H9 (cell line): Measurements from ENCODE around the gene RNF17. TPM values are rescaled to one million over a fixed set of nuclear protein-coding genes. Genes with fewer than 3 reads are reported as not detected.
A peak's percentile ranks its signal among the peaks of the same experiment; 100 is the strongest.

ENCODE experiments used
- DNase-seq: peaks from one replicate; pipeline ENCODE4 v3.0.0-alpha.2; 2017
- H2AFZ ChIP-seq: one replicate; pipeline ENCODE4 v1.6.1; 2013; ENCODE audit warnings: mild to moderate bottlenecking, low read length, control low read depth, moderate library complexity
- H2AK5ac ChIP-seq: 2 replicates; pipeline ENCODE4 v1.6.1; 2013; ENCODE audit warnings: low read length, control low read depth, mixed read lengths; ENCODE audit not compliant: insufficient read length
- H2BK120ac ChIP-seq: one replicate; pipeline ENCODE4 v1.6.1; 2013; ENCODE audit warnings: low read depth, mild to moderate bottlenecking, low read length, control low read depth, inconsistent platforms; ENCODE audit not compliant: poor library complexity, severe bottlenecking
- H2BK12ac ChIP-seq: 2 replicates; pipeline ENCODE4 v1.6.1; 2013; ENCODE audit warnings: low read length, control low read depth, mixed read lengths, low read depth; ENCODE audit not compliant: insufficient read length
- H2BK15ac ChIP-seq: 2 replicates; pipeline ENCODE4 v1.6.1; 2013; ENCODE audit warnings: low read depth, low read length, control low read depth
- H2BK20ac ChIP-seq: one replicate; pipeline ENCODE4 v1.6.1; 2013; ENCODE audit warnings: low read depth, mild to moderate bottlenecking, low read length, control low read depth, inconsistent platforms; ENCODE audit not compliant: poor library complexity, severe bottlenecking
- H2BK5ac ChIP-seq: 2 replicates; pipeline ENCODE4 v1.6.1; 2013; ENCODE audit warnings: low read length, control low read depth, mixed read lengths; ENCODE audit not compliant: insufficient read length
- H3K14ac ChIP-seq: 2 replicates; pipeline ENCODE4 v1.6.1; 2013; ENCODE audit warnings: low read length, control low read depth; ENCODE audit not compliant: insufficient read depth
- H3K18ac ChIP-seq: 2 replicates; pipeline ENCODE4 v1.6.1; 2013; ENCODE audit warnings: low read depth, mild to moderate bottlenecking, mixed read lengths, low read length, control low read depth; ENCODE audit not compliant: insufficient read length
- H3K23ac ChIP-seq: 2 replicates; pipeline ENCODE4 v1.6.1; 2013; ENCODE audit warnings: low read length, control low read depth, mixed read lengths, low read depth; ENCODE audit not compliant: insufficient read length
- H3K23me2 ChIP-seq: 2 replicates; pipeline ENCODE4 v1.6.1; 2013; ENCODE audit warnings: low read depth, mild to moderate bottlenecking, mixed read lengths, low read length, control low read depth; ENCODE audit not compliant: insufficient read length, poor library complexity, severe bottlenecking
- H3K27ac ChIP-seq: 2 replicates; pipeline ENCODE4 v1.5.1; 2013; ENCODE audit warnings: low read length, control low read depth, mixed read lengths, low read depth; ENCODE audit not compliant: insufficient read length
- H3K27me3 ChIP-seq: 2 replicates; pipeline ENCODE4 v1.6.1; 2013; ENCODE audit warnings: low read length, control low read depth, inconsistent platforms; ENCODE audit not compliant: insufficient read depth
- H3K4ac ChIP-seq: 2 replicates; pipeline ENCODE4 v1.6.1; 2013; ENCODE audit warnings: low read depth, mild to moderate bottlenecking, control low read depth, inconsistent platforms, low read length, moderate library complexity
- H3K4me1 ChIP-seq: 2 replicates; pipeline ENCODE4 v1.6.1; 2013; ENCODE audit warnings: low read length, control low read depth, inconsistent platforms; ENCODE audit not compliant: insufficient read depth
- H3K4me2 ChIP-seq: 2 replicates; pipeline ENCODE4 v1.6.1; 2013; ENCODE audit warnings: low read length, control low read depth, mixed read lengths; ENCODE audit not compliant: insufficient read length, insufficient read depth
- H3K56ac ChIP-seq: 2 replicates; pipeline ENCODE4 v1.6.1; 2013; ENCODE audit warnings: low read depth, mild to moderate bottlenecking, mixed read lengths, low read length, control low read depth; ENCODE audit not compliant: insufficient read length
- H3K79me1 ChIP-seq: 2 replicates; pipeline ENCODE4 v1.6.1; 2013; ENCODE audit warnings: low read depth, mild to moderate bottlenecking, moderate library complexity, low read length, control low read depth, inconsistent platforms; ENCODE audit not compliant: insufficient read depth, poor library complexity, severe bottlenecking
- H3K79me2 ChIP-seq: 2 replicates; pipeline ENCODE4 v1.6.1; 2013; ENCODE audit warnings: low read length, control low read depth, inconsistent platforms; ENCODE audit not compliant: insufficient read depth
- H3K9ac ChIP-seq: 2 replicates; pipeline ENCODE4 v1.6.1; 2013; ENCODE audit warnings: low read length, control low read depth, mixed read lengths; ENCODE audit not compliant: insufficient read length; ENCODE audit errors: extremely low read depth
- H3K9me3 ChIP-seq: one replicate; pipeline ENCODE4 v1.6.1; 2013; ENCODE audit warnings: low read depth, low read length, inconsistent platforms; ENCODE audit not compliant: control insufficient read depth
- H3T11ph ChIP-seq: one replicate; pipeline ENCODE4 v1.6.1; 2013; ENCODE audit warnings: mild to moderate bottlenecking, low read length, control low read depth, inconsistent platforms
- H4K20me1 ChIP-seq: one replicate; pipeline ENCODE4 v1.6.1; 2013; ENCODE audit not compliant: control insufficient read depth, insufficient read length, insufficient read depth
- H4K5ac ChIP-seq: 2 replicates; pipeline ENCODE4 v1.6.1; 2013; ENCODE audit warnings: low read depth, mild to moderate bottlenecking, mixed read lengths, low read length, control low read depth; ENCODE audit not compliant: insufficient read length
- H4K8ac ChIP-seq: replicated peaks from 2 replicates; pipeline ENCODE4 v1.6.1; 2013; ENCODE audit warnings: low read length, control low read depth, mixed read lengths, low read depth; ENCODE audit not compliant: insufficient read length
- H4K91ac ChIP-seq: 2 replicates; pipeline ENCODE4 v1.6.1; 2013; ENCODE audit warnings: low read depth, mild to moderate bottlenecking, moderate library complexity, mixed read lengths, low read length, control low read depth; ENCODE audit not compliant: insufficient read length
- H3K27ac Mint-ChIP-seq, 3 experiments: 2 replicates in 2 of 3; 3 replicates in 1 of 3; pipeline ENCODE4 v1.8.0; 2020 to 2021; ENCODE audit warnings: mixed read lengths in 3 of 3, mild to moderate bottlenecking in 1 of 3, moderate library complexity in 1 of 3
- H3K27me3 Mint-ChIP-seq: 2 replicates; pipeline ENCODE4 v1.8.0; 2021; ENCODE audit warnings: low read depth, mild to moderate bottlenecking, moderate library complexity, mixed read lengths
- H3K36me3 Mint-ChIP-seq, 3 experiments: 2 replicates in 2 of 3; 3 replicates in 1 of 3; pipeline ENCODE4 v1.8.0; 2020 to 2021; ENCODE audit warnings: low read depth in 3 of 3, mixed read lengths in 3 of 3; ENCODE audit not compliant: insufficient read depth in 1 of 3
- H3K4me1 Mint-ChIP-seq, 2 experiments: 2 replicates each; pipeline ENCODE4 v1.8.0; 2020; ENCODE audit warnings: mixed read lengths in 2 of 2
- H3K4me3 Mint-ChIP-seq, 2 experiments: 2 replicates in 1 of 2; 3 replicates in 1 of 2; pipeline ENCODE4 v1.8.0; 2020 to 2021; ENCODE audit warnings: mild to moderate bottlenecking in 2 of 2, mixed read lengths in 2 of 2, moderate library complexity in 1 of 2
- H3K9me3 Mint-ChIP-seq, 2 experiments: 2 replicates in 1 of 2; 3 replicates in 1 of 2; pipeline ENCODE4 v1.8.0; 2020; ENCODE audit warnings: mild to moderate bottlenecking in 2 of 2, mixed read lengths in 2 of 2, moderate library complexity in 1 of 2
- CTCF ChIP-seq: fragments of 200-600 bp; sonication (generic); conservative IDR thresholded peaks from 3 replicates; pipeline ENCODE4 v1.8.0; 2021; ENCODE audit warnings: antibody characterized with exemption, mild to moderate bottlenecking
- WGBS: extraction: QIAGEN DNeasy Blood & Tissue Kit; methylation state at CpG from one replicate; pipeline ENCODE4 v1.1.7; 2013; ENCODE audit warnings: missing lambda C conversion rate, low lambda C conversion rate, mixed read lengths; ENCODE audit not compliant: insufficient read length; ENCODE audit errors: extremely low coverage; 5-methylcytosine and 5-hydroxymethylcytosine counted together
- total RNA-seq: library from RNA; stranded (reverse); gene quantifications from 2 replicates; pipeline ENCODE4 v1.2.1, GENCODE V29; 2021

RNF17 gene
- total RNA-seq, 1 experiment from 2014 or later: not detected

GRCh38 chr13:24910502-24911132, 146.6 kb downstream of the RNF17 start:
- Histone ChIP-seq H2AK5ac (no peak overlapping the region), H3K4ac (no peak overlapping the region), H2BK15ac (no peak overlapping the region), H3K23me2 (no peaks in the 10 kb centered on the region), H3K18ac (no peak overlapping the region), H4K20me1 (no peaks in the 10 kb centered on the region), H3T11ph (no peak overlapping the region), H2BK20ac (no peak overlapping the region), H3K79me1 (no peaks in the 10 kb centered on the region), H2BK12ac (no peak overlapping the region), H3K56ac (no peak overlapping the region), H3K27ac (no peak overlapping the region), H4K91ac (no peak overlapping the region), H3K4me2 (no peak overlapping the region), H2BK5ac (no peak overlapping the region), H3K9me3 (no peaks in the 10 kb centered on the region), H2AFZ (no peak overlapping the region), H3K79me2 (peaks cover 6% of the 10 kb centered on the region; the same call in 1 of the 2 replicates), H4K8ac (no peak overlapping the region), H3K9ac (no peak overlapping the region), H4K5ac (no peak overlapping the region), H3K14ac (no peak overlapping the region), H3K23ac (no peak overlapping the region), H3K27me3 (no peaks in the 10 kb centered on the region), H3K4me1 (no peaks in the 10 kb centered on the region), H2BK120ac (no peak overlapping the region)
- H3K4me1 Mint-ChIP-seq: peaks cover 10 to 11% of the 10 kb centered on the region in 2 experiments
- H3K27me3 Mint-ChIP-seq: no peaks in the 10 kb centered on the region
- no CpG with 5 or more reads among the region's 2 CpGs for WGBS
- 0 out of 7 replicates have a peak overlapping the region, but pooled peaks of 1 of the 3 experiments have one; percentile 32 for H3K27ac Mint-ChIP-seq
- peaks cover 25 to 53% (median 51%) of the 10 kb centered on the region in 3 experiments; a peak in 6 of 7 replicates for H3K36me3 Mint-ChIP-seq
- H3K4me3 Mint-ChIP-seq: no peak overlapping the region
- DNase-seq: no peak
- TF ChIP-seq CTCF: no peak
- no peaks in the 10 kb centered on the region for H3K9me3 Mint-ChIP-seq
